ENCODE measurements around the gene RRP1.

Gene RRP1

GRCh38 chr21:43789276-43790009 is at the start of gene RRP1:
Gene RRP1 (plus strand): TSS chr21:43789577. CDS start chr21:43789630, 53 bp downstream.
- Histone ChIP-seq H3K36me3 (ENCODE audit: control insufficient read depth, insufficient read depth, low read length) (peaks cover 30% of the 10 kb centered on the region), H3K4me3 (ENCODE audit: low read depth, low read length) (peak within 1 kb of the TSS; percentile 95), H3K9me3 (ENCODE audit: control insufficient read depth, insufficient read depth, low read length) (no peaks in the 10 kb centered on the region), H3K9ac (ENCODE audit: low read depth, low read length) (peak within 1 kb of the TSS; percentile 87), H3K4me1 (ENCODE audit: control insufficient read depth, insufficient read depth, low read length) (peaks cover 3% of the 10 kb centered on the region), H3K27me3 (ENCODE audit: control insufficient read depth, insufficient read depth, low read length) (no peaks in the 10 kb centered on the region)

DNA sequence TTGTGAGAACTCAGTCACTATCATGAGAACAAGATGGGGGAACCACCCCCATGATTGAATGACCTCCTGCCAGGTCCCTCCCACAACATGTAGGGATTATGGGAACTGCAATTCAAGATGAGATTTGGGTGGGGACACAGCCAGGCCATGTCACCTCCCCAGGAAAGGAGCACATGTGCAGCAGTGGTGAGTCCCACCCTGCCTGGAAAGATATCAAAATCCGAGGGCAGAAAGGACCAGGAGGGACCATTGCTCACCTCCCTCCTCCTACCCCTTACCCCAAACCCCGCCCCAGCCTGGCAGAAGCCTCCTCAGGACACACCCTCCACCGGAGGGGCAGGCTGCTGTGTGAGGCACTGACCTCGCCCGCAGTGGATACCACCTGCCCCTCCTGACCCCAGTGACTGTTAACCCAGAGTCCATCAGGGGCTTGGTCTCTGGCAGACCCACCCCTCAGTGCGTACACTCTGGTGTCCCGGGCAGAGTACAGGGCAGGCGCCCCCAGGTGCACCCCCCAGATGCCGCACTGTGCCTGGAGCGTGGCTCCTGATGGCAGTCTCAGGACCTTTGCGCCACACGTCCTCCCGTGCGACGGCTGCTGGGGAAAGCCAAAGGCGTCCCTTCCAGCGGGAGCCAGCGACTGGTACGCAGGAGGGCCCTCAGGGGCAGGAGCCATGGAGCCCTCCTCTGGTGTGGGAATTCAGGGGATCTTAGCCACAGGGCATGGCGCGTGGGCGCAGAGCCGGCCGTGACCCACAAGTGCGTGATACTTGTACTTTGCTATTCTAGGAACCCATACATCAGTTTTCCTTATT is 49.5 kb upstream of the RRP1 start:
- Histone ChIP-seq H3K4me3 (ENCODE audit: low read depth, low read length) (no peak overlapping the region), H3K27me3 (ENCODE audit: control insufficient read depth, insufficient read depth, low read length) (no peaks in the 10 kb centered on the region), H3K36me3 (ENCODE audit: control insufficient read depth, insufficient read depth, low read length) (peaks cover 19% of the 10 kb centered on the region), H3K9ac (ENCODE audit: low read depth, low read length) (no peak overlapping the region), H3K4me1 (ENCODE audit: control insufficient read depth, insufficient read depth, low read length) (no peaks in the 10 kb centered on the region), H3K9me3 (ENCODE audit: control insufficient read depth, insufficient read depth, low read length) (no peaks in the 10 kb centered on the region)

- H3K4me1 ChIP-seq (ENCODE audit: control insufficient read depth, insufficient read depth, low read length), result no peaks in the 10 kb centered on the region
- H3K36me3 ChIP-seq (ENCODE audit: control insufficient read depth, insufficient read depth, low read length), result peaks cover 20% of the 10 kb centered on the region
- H3K9ac ChIP-seq (ENCODE audit: low read depth, low read length), result no peak overlapping the region
- H3K27me3 ChIP-seq (ENCODE audit: control insufficient read depth, insufficient read depth, low read length), result no peaks in the 10 kb centered on the region
- no peak overlapping the region for H3K4me3 ChIP-seq (ENCODE audit: low read depth, low read length)
- H3K9me3 ChIP-seq (ENCODE audit: control insufficient read depth, insufficient read depth, low read length), result no peaks in the 10 kb centered on the region
These were observed 48.8 kb upstream of the RRP1 start for GRCh38 chr21:43740497-43741156.

DNA sequence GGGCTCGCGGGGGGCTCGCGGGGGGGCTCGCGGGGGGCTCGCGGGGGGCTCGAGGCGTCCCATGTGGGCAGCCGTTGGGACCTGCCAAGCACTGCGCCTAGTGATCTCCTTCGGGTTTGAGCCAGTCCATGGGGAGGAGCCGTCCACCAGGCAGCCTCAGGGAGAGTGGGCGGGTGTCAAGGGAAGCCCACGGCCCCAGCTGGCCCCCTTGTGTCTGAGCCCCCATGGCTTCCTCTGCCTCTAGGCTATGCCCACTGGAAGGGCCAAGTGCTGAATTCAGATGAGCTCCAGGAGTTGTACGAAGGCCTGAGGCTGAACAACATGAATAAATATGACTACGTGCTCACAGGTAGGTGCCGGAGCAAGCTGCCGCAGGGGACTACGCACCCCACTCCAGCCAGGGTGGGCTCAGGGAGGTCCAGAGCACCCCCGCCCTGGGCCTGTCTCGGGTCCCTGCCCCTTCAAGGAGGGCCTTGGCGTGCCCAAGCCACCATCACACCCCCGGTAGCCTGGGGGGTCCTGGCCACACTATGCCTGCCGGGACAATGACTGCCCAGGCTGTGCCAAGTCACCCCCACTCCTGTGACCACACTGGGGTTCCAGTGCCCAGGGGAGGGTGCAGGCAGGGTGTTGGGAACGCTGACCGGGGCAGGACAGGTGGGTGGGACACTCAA is 47.8 kb upstream of the RRP1 start:
- H3K27me3 ChIP-seq (ENCODE audit: control insufficient read depth, insufficient read depth, low read length), result no peaks in the 10 kb centered on the region
- peaks cover 20% of the 10 kb centered on the region for H3K36me3 ChIP-seq (ENCODE audit: control insufficient read depth, insufficient read depth, low read length)
- no peak overlapping the region for H3K4me3 ChIP-seq (ENCODE audit: low read depth, low read length)
- no peaks in the 10 kb centered on the region for H3K4me1 ChIP-seq (ENCODE audit: control insufficient read depth, insufficient read depth, low read length)
- no peaks in the 10 kb centered on the region for H3K9me3 ChIP-seq (ENCODE audit: control insufficient read depth, insufficient read depth, low read length)
- H3K9ac ChIP-seq (ENCODE audit: low read depth, low read length), result no peak overlapping the region

GRCh38 chr21:43743947-43744346 is 45.4 kb upstream of the RRP1 start:
- H3K27me3 ChIP-seq (ENCODE audit: control insufficient read depth, insufficient read depth, low read length), result no peaks in the 10 kb centered on the region
- no peaks in the 10 kb centered on the region for H3K4me1 ChIP-seq (ENCODE audit: control insufficient read depth, insufficient read depth, low read length)
- H3K9me3 ChIP-seq (ENCODE audit: control insufficient read depth, insufficient read depth, low read length), result no peaks in the 10 kb centered on the region
- no peak overlapping the region for H3K9ac ChIP-seq (ENCODE audit: low read depth, low read length)
- H3K4me3 ChIP-seq (ENCODE audit: low read depth, low read length), result no peak overlapping the region
- H3K36me3 ChIP-seq (ENCODE audit: control insufficient read depth, insufficient read depth, low read length), result peaks cover 25% of the 10 kb centered on the region

DNA sequence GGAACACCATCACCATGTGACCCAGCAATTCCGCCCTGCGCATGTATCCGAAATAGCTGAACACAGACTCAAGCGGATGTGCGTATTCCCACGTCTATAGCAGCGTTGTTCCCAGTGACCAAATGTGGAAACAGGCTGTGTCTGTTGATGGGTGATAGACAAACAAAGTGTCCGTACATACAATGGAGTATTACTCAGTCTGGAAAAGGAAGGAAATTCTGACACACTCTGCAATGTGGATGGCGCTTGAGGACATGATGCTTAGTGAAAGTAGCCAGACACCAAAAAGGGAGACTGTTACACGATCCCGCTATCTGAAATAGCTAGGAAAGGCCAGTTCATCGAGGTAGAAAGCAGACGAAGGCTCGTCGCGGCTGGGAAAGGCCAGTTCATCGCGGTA is 44.7 kb upstream of the RRP1 start:
- no peaks in the 10 kb centered on the region for H3K4me1 ChIP-seq (ENCODE audit: control insufficient read depth, insufficient read depth, low read length)
- no peaks in the 10 kb centered on the region for H3K27me3 ChIP-seq (ENCODE audit: control insufficient read depth, insufficient read depth, low read length)
- H3K36me3 ChIP-seq (ENCODE audit: control insufficient read depth, insufficient read depth, low read length), result peaks cover 25% of the 10 kb centered on the region
- no peak overlapping the region for H3K4me3 ChIP-seq (ENCODE audit: low read depth, low read length)
- H3K9me3 ChIP-seq (ENCODE audit: control insufficient read depth, insufficient read depth, low read length), result no peaks in the 10 kb centered on the region
- no peak overlapping the region for H3K9ac ChIP-seq (ENCODE audit: low read depth, low read length)

DNA sequence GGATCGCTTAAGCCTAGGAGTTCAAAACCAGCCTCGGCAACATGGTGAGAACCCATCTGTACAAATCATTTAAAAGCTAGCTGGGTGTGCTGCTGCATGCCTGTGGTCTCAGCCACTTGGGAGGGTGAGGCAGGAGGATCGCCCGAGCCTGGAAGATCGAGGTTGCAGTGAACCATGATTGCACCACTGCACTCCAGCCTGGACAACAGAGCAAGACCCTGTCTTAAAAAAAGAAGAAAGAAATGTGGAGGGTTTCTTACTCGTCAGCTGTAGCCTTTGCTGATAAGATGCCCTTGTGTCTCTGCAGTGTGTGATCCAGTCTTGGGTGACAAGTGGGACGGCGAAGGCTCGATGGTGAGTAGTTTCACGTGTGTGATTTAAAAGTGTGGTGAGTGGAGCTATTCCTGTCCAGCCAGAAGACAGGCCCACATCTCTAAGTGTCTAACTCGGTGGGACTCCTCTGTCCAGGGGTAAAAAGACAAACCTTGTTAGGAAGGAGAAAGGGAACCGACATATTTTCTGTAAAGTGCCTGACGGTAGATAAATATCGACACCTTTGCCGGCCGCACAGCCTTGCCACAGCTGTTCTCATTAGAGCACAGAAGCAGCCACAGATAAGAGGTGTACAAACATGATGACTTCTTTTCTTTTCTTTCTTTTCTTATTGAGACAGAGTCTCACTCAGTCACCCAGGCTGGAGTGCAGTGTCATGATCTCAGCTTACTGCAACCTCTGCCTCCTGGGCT is 43.4 kb upstream of the RRP1 start:
- Histone ChIP-seq H3K4me3 (ENCODE audit: low read depth, low read length) (no peak overlapping the region), H3K36me3 (ENCODE audit: control insufficient read depth, insufficient read depth, low read length) (peaks cover 28% of the 10 kb centered on the region), H3K9ac (ENCODE audit: low read depth, low read length) (no peak overlapping the region), H3K4me1 (ENCODE audit: control insufficient read depth, insufficient read depth, low read length) (no peaks in the 10 kb centered on the region), H3K27me3 (ENCODE audit: control insufficient read depth, insufficient read depth, low read length) (no peaks in the 10 kb centered on the region), H3K9me3 (ENCODE audit: control insufficient read depth, insufficient read depth, low read length) (no peaks in the 10 kb centered on the region)

DNA sequence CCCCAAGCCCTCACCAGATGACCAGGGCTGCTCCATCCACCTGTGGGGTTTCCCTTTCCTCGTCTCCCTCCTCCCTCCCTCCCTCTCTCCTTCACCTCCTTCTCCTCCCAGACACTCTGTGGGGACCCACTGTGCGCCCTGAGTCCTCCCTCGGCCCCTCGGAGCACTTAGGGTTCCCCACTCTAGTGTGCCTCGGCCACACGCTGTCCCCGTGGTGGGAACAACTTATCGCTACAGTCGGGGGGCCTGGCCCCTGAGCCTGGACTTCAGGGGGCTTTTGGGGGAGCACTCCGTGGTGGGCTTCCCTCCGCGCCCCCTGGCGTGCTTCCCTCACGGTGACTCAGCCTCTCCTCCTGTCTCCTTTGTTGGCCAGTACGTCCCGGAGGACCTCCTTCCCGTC is 40.8 kb upstream of the RRP1 start:
- Histone ChIP-seq H3K9ac (ENCODE audit: low read depth, low read length) (no peak overlapping the region), H3K36me3 (ENCODE audit: control insufficient read depth, insufficient read depth, low read length) (peaks cover 42% of the 10 kb centered on the region), H3K27me3 (ENCODE audit: control insufficient read depth, insufficient read depth, low read length) (no peaks in the 10 kb centered on the region), H3K4me3 (ENCODE audit: low read depth, low read length) (no peak overlapping the region), H3K9me3 (ENCODE audit: control insufficient read depth, insufficient read depth, low read length) (no peaks in the 10 kb centered on the region), H3K4me1 (ENCODE audit: control insufficient read depth, insufficient read depth, low read length) (no peaks in the 10 kb centered on the region)

DNA sequence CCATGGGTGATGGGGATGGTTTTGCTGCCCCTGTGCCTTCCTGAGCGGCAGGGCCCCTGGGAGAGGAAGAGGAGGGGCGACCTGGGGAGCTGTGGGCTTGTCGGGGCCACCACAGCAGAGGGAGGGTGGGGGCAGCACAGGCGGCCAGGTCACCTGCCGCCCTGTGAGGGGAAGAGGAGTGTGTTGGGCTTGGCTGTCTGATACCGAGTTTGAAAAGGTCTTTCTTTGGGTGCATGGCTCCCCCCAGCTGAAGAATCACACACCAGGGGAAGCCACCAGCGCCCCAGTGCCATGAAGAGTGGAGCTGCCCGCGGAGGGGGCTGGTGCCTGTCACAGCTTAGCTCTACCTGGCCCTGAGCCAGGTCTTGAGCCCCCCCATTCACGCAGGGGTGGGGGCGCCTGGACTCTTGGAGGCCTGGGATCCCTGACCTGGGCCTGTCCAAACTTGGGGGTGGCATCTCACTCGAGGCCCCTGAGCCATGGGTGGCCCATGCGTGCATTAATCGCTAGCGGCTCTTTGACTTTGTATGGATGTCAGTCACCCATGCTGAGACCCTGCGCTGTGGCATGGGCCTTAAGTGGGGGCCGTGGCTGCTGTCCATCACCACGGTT is 39.6 kb upstream of the RRP1 start:
- H3K36me3 ChIP-seq (ENCODE audit: control insufficient read depth, insufficient read depth, low read length), result peaks cover 41% of the 10 kb centered on the region
- H3K9ac ChIP-seq (ENCODE audit: low read depth, low read length), result no peak overlapping the region
- H3K27me3 ChIP-seq (ENCODE audit: control insufficient read depth, insufficient read depth, low read length), result no peaks in the 10 kb centered on the region
- no peaks in the 10 kb centered on the region for H3K4me1 ChIP-seq (ENCODE audit: control insufficient read depth, insufficient read depth, low read length)
- no peak overlapping the region for H3K4me3 ChIP-seq (ENCODE audit: low read depth, low read length)
- no peaks in the 10 kb centered on the region for H3K9me3 ChIP-seq (ENCODE audit: control insufficient read depth, insufficient read depth, low read length)

- Histone ChIP-seq H3K4me3 (ENCODE audit: low read depth, low read length) (no peak overlapping the region), H3K9ac (ENCODE audit: low read depth, low read length) (no peak overlapping the region), H3K36me3 (ENCODE audit: control insufficient read depth, insufficient read depth, low read length) (peaks cover 44% of the 10 kb centered on the region), H3K9me3 (ENCODE audit: control insufficient read depth, insufficient read depth, low read length) (no peaks in the 10 kb centered on the region), H3K4me1 (ENCODE audit: control insufficient read depth, insufficient read depth, low read length) (no peaks in the 10 kb centered on the region), H3K27me3 (ENCODE audit: control insufficient read depth, insufficient read depth, low read length) (no peaks in the 10 kb centered on the region)
These were observed 38.9 kb upstream of the RRP1 start for GRCh38 chr21:43750339-43751033.

All from iPS-15b (cell line).